Pancreas (tissue), 10 donors: ENCODE data around the gene INSYN2B. TPM values are rescaled to one million over a fixed set of nuclear protein-coding genes. Genes with fewer than 3 reads are reported as not detected.

Experiments used
- ATAC-seq, 4 donors: fragments of 200-7000 bp; cut with Tn5 transposase; one replicate each; pipeline versions ENCODE4 v1.8.0 to v1.9.1; 2020; ENCODE audit warnings: mild to moderate bottlenecking in 4 of 4, moderate library complexity in 4 of 4
- DNase-seq, 6 donors: peaks; one replicate each; pipeline ENCODE4 v3.0.0-alpha.2; 2020
- FAIRE-seq: peaks from 2 replicates; lab custom pipeline; 2012; peaks lifted over from hg19 to GRCh38; lab: Jason Lieb, UNC
- H3K27ac ChIP-seq, 4 donors: fragments of 200-600 bp; sonication (generic); 1 replicate in 3 of 4; 2 replicates in 1 of 4; pipeline versions ENCODE4 v1.5.0 to v1.8.0; 2020
- H3K27me3 ChIP-seq, 4 donors: fragments of 200-600 bp; one replicate each; pipeline ENCODE4 v1.8.0; 2021
- H3K36me3 ChIP-seq, 3 donors: fragments of 200-600 bp; sonication (generic) in 1 of 3; one replicate each; pipeline versions ENCODE4 v1.5.0 to v1.8.0; 2020 to 2021
- H3K4me1 ChIP-seq, 3 donors: fragments of 200-600 bp; one replicate each; pipeline ENCODE4 v1.8.0; 2021
- H3K4me3 ChIP-seq, 4 donors: fragments of 200-600 bp; sonication (generic) in 2 of 4; one replicate each; pipeline versions ENCODE4 v1.5.0 to v1.8.0; 2020 to 2021
- H3K9me3 ChIP-seq, 4 donors: fragments of 200-600 bp; one replicate each; pipeline ENCODE4 v1.8.0; 2021
- WGBS, 2 donors: extraction: QIAGEN DNeasy Blood & Tissue Kit; methylation state at CpG; one replicate each; pipeline ENCODE4 v1.1.7; 2013; 5-methylcytosine and 5-hydroxymethylcytosine counted together
- intact Hi-C, 3 donors: fragments of 100-400 bp; cut with DNase I; formaldehyde crosslinking; loops; one replicate each; pipeline versions ENCODE4 v1.11.1 to v1.14.2; 2022
- polyA plus RNA-seq, 2 donors: library from polyadenylated mRNA; stranded (reverse); fragments of 200-250 nt; gene quantifications; one replicate each; pipeline ENCODE4 v1.2.3, GENCODE V29; 2013
- total RNA-seq, 6 donors: library from RNA; stranded (reverse); fragmentation: NEBNext Ultra II Directional in 4 of 6; extraction: Animal tissue kit (Norgen Biotek cat#: 25700) in 4 of 6; gene quantifications; one replicate each; pipeline versions ENCODE4 v1.2.1 to v1.2.4, GENCODE V29; 2021 to 2023
- TF ChIP-seq, protein P1 (sequence below), 4 donors: fragments of 200-600 bp; sonication (generic) in 3 of 4; IDR thresholded peaks; one replicate each; pipeline versions ENCODE4 v1.5.0 to v1.8.0; 2021; ENCODE audit warnings: antibody characterized with exemption in 4 of 4
- donor health status: healthy with polysubstance abuse.
- donor health status: DM: no; HTN: no; CAD: no; lungs with moderate emphysema.
- donor health status: DM: no; HTN: no; CAD: no.
- donor health status: control.
- donor health status: control.
- donor health status: Bipolar disorder and iron deficiency.
- donor health status: DM: yes; HTN: yes; CAD: no.
- donor health status: DM: no; HTN: no; CAD: no.
- donor health status: DM: no; HTN: no; CAD: no.
- donor health status: DM: yes; HTN: yes; CAD: no.

Gene INSYN2B
- total and polyA plus RNA-seq, 8 donors, result 0.02 TPM; not detected in 7

DNA sequence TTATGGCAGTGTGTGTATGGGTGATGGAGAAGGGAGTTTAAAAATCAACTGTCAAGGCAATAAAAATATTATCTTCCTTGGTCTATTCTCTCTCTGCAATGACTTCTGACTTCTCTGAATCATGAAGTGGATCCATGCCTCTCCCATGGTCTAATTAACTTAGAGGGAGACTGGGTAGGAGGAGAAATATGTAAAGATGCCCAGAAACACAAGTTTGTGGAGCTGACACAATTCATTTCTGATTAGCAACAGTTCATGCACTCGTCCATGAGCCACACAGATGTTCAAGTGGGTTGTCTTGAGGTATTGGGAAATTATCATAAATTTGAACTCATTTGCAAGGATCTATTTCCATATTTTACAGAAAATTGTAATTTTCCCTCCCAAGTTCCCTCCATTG, 38.1 kb downstream of the INSYN2B start:
- no peaks in the 10 kb centered on the region for H3K4me1 ChIP-seq
- WGBS, 2 donors, result 62 to 63% methylated on average over 1 of the region's 1 CpG
- H3K27me3 ChIP-seq, result peaks cover 0 to 7% (median 0%) of the 10 kb centered on the region in 4 donors
- no peak overlapping the region for H3K4me3 ChIP-seq
- TF ChIP-seq, protein P1, sequence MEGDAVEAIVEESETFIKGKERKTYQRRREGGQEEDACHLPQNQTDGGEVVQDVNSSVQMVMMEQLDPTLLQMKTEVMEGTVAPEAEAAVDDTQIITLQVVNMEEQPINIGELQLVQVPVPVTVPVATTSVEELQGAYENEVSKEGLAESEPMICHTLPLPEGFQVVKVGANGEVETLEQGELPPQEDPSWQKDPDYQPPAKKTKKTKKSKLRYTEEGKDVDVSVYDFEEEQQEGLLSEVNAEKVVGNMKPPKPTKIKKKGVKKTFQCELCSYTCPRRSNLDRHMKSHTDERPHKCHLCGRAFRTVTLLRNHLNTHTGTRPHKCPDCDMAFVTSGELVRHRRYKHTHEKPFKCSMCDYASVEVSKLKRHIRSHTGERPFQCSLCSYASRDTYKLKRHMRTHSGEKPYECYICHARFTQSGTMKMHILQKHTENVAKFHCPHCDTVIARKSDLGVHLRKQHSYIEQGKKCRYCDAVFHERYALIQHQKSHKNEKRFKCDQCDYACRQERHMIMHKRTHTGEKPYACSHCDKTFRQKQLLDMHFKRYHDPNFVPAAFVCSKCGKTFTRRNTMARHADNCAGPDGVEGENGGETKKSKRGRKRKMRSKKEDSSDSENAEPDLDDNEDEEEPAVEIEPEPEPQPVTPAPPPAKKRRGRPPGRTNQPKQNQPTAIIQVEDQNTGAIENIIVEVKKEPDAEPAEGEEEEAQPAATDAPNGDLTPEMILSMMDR (IDR thresholded peaks at IDR 0.05), result no peak
- no peaks in the 10 kb centered on the region for H3K36me3 ChIP-seq
- ATAC-seq, result no peak
- FAIRE-seq, result no peak
- H3K9me3 ChIP-seq, result no peaks in the 10 kb centered on the region
- intact Hi-C loops, result no loop called here
- no peak for DNase-seq
- no peak overlapping the region for H3K27ac ChIP-seq

DNA sequence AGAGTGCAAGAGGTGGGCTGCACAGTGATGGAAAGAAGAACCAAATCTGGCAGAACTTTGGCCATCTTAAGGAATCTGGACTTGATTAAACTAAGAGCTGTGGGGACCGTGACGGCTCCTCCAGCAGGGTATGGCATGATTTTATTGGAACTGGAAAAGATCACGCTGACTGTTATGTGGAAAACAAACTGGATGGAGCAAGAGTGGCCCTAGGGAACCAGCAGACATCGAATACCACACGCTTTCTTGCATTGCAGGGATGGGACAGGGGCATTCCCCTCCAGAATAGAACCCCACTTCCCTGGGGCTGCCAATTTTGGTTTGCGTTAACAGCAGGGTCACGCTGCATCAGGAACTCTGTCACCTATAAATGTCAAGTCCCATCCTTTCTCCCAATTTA, 38.8 kb downstream of the INSYN2B start:
- no peak overlapping the region for H3K27ac ChIP-seq
- intact Hi-C loops, result no loop called here
- no peaks in the 10 kb centered on the region for H3K36me3 ChIP-seq
- WGBS, 2 donors, result 77 to 83% methylated on average over 7 of the region's 7 CpGs
- peaks cover 0 to 7% (median 0%) of the 10 kb centered on the region in 4 donors for H3K27me3 ChIP-seq
- ATAC-seq (no peak), FAIRE-seq (no peak), DNase-seq (no peak)
- H3K9me3 ChIP-seq, result no peaks in the 10 kb centered on the region
- no peaks in the 10 kb centered on the region for H3K4me1 ChIP-seq
- TF ChIP-seq, protein P1 (IDR thresholded peaks at IDR 0.05), result no peak
- no peak overlapping the region for H3K4me3 ChIP-seq

DNA sequence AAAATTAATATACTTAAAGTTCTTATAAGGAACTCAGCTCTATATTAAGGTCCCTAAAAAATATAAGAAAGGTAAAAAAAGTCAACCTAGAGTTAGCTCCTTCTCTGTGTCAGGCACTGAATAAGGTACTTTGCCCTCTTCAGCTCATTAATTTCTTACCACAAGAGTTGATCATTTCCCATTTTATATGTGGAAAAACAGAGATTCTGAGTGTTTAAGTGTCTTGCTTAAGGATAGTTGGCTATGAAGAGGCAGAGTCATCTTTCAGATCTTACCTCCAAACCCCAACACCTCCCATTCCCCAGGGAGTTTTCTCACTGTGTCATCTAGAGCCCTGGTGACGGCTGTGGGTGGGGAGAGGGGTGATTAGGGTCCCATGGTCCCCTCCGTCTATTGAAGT, 40.6 kb downstream of the INSYN2B start:
- Histone ChIP-seq H3K36me3 (no peaks in the 10 kb centered on the region), H3K27ac (no peak overlapping the region), H3K4me3 (no peak overlapping the region), H3K4me1 (no peaks in the 10 kb centered on the region), H3K9me3 (no peaks in the 10 kb centered on the region), H3K27me3 (peaks cover 0 to 7% (median 0%) of the 10 kb centered on the region in 4 donors)
- WGBS, 2 donors, result 41 to 55% methylated on average over 2 of the region's 2 CpGs
- intact Hi-C loops, result no loop called here
- TF ChIP-seq, protein P1 (IDR thresholded peaks at IDR 0.05), result no peak
- ATAC-seq (no peak), DNase-seq (no peak), FAIRE-seq (no peak)

DNA sequence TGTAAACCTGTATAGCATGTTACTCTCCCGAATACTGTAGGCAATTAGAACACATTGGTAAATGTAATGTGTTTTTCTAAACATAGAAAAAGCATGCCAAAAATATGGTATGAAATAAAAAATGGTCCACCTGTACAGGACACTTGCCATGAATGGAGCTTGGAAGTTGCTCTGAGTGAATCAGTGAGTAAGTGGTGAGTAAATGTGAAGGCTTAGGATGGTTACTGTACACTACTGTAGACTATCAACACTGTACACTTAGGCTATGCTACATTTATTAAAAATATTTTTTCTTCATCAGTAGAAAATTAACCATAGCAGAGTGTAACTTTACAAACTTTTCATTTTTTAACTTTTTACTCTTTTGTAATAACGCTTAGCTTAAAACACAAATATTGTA, 41.9 kb downstream of the INSYN2B start:
- Histone ChIP-seq H3K36me3 (no peaks in the 10 kb centered on the region), H3K27ac (no peak overlapping the region), H3K9me3 (no peaks in the 10 kb centered on the region), H3K4me1 (no peaks in the 10 kb centered on the region), H3K4me3 (no peak overlapping the region), H3K27me3 (peaks cover 0 to 7% (median 0%) of the 10 kb centered on the region in 4 donors)
- intact Hi-C loops, result no loop called here
- FAIRE-seq (no peak), DNase-seq (no peak), ATAC-seq (no peak)
- 75 to 87% methylated on average over 2 of the region's 2 CpGs for WGBS, 2 donors
- TF ChIP-seq, protein P1 (IDR thresholded peaks at IDR 0.05), result no peak

DNA sequence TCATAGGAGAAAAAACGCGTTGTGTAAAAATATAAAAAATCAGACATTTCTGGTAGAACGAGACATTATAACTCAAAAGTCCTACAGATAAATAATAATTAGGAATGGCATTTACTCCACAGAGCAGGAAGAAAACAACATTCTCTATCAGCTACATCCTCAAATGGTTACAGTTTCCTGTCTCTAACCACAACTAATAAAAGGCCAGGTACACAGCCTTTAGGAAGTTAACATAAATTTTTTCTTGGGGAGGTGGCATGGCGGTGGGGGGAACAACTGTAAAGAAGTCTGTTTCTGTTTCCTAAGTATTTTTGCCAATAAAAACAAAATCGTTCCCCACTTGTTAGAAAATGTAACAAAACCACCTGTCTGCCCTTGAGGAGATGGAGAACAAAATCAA, 44.5 kb downstream of the INSYN2B start:
- H3K9me3 ChIP-seq, result no peaks in the 10 kb centered on the region
- H3K36me3 ChIP-seq, result no peaks in the 10 kb centered on the region
- WGBS, 2 donors, result 64 to 76% methylated on average over 5 of the region's 5 CpGs
- H3K4me3 ChIP-seq, result no peak overlapping the region
- H3K27ac ChIP-seq, result no peak overlapping the region
- intact Hi-C loops, result no loop called here
- no peak for ATAC-seq
- H3K4me1 ChIP-seq, result no peaks in the 10 kb centered on the region
- DNase-seq, result no peak
- FAIRE-seq, result no peak
- TF ChIP-seq, protein P1 (IDR thresholded peaks at IDR 0.05), result no peak
- H3K27me3 ChIP-seq, result peaks cover 0 to 7% (median 0%) of the 10 kb centered on the region in 4 donors
